NCI-H345 (cell line): Measurements from ENCODE around the gene EIF2AK3.
A peak's percentile ranks its signal among the peaks of the same experiment; 100 is the strongest.
"Not testable (repeated sequence)": the region's sequence is repeated elsewhere in the genome, so short reads cannot be mapped to it uniquely, and the experiment has no call there.

Experiments used
- DNase-seq: peaks from one replicate; lab custom pipeline; 2025; lab: John Stamatoyannopoulos, UW

The EIF2AK3 gene

GRCh38 chr2:88636026-88636425, 8.8 kb upstream of the EIF2AK3 start:
- no peak for DNase-seq

DNA sequence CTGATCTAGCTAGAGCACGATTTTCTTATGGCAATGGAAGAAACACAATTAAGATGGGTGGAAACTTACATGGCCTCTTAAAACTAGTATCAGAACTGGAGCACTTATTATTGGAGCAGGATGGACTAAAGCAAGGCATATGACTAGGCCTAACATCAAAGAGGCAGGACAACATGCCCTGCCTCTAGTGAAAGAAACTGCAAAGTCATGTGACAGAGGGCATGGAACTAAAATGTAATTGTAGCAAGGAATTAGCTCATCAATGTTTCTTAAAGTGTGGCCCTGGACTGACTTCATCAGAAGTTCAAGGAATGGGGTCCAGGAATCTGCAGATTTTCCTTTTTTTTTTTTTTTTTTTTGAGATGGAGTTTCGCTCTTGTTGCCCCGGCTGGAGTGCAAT, 5.3 kb upstream of the EIF2AK3 start:
- no peak for DNase-seq

DNA sequence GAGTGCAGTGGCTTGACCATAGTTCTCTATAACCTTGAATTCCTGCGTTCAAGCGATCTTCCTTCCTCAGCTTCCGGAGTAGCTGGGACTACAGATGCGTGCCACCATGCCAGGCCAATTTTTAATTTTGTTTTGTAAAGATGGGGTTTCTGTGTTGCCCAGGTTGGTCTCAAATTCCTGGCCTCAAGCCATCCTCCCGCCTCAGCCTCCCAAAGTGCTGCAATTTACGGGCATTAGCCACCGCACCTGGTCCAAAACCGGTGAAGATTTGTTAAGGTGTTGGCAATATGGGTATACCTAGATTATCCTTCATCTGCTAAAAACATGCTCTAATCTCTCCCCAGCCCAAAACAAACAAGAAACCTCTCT, 1.3 kb upstream of the EIF2AK3 start:
- no peak for DNase-seq

GRCh38 chr2:88627856-88628570, 749 bp upstream of the EIF2AK3 start:
- peak; percentile 63 for DNase-seq

GRCh38 chr2:88626171-88627054, 851 bp downstream of the EIF2AK3 start:
- peak; percentile 24 for DNase-seq

- no peak for DNase-seq
Observed at GRCh38 chr2:88624477-88624876, 2.8 kb downstream of the EIF2AK3 start.

GRCh38 chr2:88623831-88624465, 3.3 kb downstream of the EIF2AK3 start:
- not testable (repeated sequence) for DNase-seq

- DNase-seq: no peak
Observed at GRCh38 chr2:88622307-88622706, 5.0 kb downstream of the EIF2AK3 start.

DNA sequence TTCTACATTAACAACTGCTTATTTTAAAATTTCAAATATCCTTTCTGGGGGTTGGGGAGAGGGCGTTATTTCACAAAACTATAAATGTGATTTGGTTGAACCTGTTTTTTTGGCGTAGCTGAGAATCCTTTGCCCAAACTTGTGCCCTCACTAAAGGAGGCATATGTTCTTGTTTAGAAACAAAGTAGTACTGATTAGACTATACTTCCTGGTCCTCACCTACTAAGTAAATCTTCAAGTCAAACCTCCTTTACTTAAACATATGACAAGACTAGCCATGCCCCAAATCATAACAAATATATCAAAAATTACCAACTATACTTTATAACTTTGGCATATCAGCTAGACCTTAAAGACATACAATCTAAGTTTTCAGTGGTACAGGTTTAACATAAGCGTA, 5.8 kb downstream of the EIF2AK3 start:
- no peak for DNase-seq

DNA sequence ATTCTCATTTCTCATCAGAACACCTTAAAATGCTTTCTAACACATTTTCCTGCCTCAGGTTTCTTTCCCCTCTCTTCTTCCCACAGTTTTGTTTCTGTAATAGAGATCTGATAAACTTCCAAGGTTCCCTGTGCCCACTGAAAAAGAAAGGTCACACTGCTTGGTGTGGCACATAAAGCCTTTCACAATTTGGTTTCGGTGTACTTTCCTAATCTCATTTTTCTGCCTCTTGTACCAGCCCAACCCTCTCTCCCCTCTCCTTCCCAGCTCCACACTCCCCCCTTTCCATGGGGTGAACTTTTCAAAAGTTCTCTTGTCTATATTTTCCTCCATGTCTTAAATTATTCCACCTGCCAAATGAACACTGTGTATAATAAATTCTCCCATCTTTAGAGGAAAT, 7.2 kb downstream of the EIF2AK3 start:
- DNase-seq: no peak

GRCh38 chr2:88615822-88616221, 11.4 kb downstream of the EIF2AK3 start:
- no peak for DNase-seq

- DNase-seq: no peak
Observed at GRCh38 chr2:88614497-88615157, 12.6 kb downstream of the EIF2AK3 start.

DNA sequence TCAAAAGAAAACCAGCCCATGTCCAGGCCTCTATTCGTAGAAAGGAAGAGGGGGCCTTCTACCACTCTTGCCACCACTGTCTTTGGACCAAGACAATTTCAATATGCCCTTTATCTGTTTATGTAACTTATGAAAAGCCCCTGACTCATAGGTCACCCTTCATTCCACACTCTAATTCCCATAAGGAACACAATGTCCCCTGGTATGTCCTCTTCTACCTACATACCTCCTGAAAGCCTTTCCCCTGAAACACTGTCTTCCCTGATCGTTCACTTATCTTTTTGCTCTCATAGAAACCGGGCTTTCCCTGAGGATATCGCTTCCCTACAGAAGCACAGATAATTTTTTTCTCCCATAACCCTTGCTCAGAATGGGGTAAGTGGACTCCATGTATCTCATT, 13.3 kb downstream of the EIF2AK3 start:
- DNase-seq: no peak

DNA sequence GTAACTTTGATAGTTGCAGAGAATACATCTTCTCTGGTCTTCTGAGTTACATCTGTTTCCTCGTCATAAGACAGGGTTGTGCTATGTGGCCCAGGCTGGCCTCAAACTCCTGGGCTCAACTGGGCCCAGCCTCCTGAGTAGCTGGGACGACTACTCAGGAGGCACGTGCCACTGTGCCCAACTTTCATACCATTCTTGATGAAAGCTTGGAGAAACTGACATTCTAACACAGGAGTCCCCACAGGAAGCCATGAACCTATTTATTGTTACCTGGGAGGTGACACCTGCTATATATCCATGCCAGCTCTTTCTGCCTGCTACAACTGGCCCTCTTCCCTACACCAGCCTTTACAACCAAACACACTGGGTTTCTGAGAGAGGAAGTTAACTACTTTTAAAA, 19.1 kb downstream of the EIF2AK3 start:
- DNase-seq: no peak

GRCh38 chr2:88607416-88607815, 19.8 kb downstream of the EIF2AK3 start:
- no peak for DNase-seq

DNA sequence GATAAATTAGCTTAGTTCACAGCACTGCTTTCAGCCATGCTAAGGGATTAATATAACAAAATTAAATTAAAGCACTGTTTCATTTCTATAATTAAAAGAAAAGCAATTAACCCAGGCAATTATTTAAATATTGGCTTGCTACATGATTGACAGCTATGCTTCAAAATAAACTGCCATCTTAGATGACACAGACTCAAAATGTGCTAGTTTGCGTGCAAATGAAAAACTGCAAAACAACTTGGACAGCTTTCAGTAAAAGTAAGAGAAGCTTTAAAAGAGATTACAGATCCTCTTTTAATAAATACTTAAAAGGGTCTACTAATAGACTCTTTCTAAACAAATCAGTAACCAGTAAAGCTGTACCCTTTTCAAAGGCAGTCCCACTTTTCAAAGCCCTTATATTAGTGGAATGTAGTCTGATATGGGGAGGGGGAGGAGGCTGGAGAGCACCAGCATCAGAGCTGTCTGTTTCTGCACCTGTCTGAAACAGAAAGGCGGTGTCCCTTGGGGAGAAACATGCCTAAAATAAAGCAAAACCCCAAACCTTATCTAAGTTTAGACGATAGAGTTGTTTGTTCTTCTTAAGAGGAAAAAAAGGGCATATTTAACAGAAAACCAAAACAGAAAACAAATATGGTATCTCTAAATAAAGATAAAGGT, 20.8 kb downstream of the EIF2AK3 start:
- DNase-seq: no peak

DNA sequence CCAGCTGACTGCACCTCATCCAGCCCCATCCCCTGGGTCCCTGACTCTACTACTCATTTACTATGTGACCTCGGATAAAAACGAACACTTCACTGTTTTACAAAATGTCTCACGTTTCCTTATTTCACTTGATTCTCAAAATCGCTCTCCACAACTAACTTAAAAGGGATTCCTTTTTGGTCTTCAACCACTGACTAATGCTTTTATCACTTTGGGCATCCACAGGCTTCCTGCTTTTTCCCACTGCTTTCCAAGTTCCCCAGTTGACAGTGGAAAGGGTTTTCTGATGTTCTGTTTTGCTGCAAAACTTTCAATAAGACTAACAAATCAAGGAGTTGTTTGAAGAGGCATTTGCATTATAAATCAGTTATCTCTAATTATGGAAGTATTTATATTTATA, 24.1 kb downstream of the EIF2AK3 start:
- DNase-seq: no peak

GRCh38 chr2:88602022-88602421, 25.2 kb downstream of the EIF2AK3 start:
- DNase-seq: no peak

- no peak for DNase-seq
Observed at GRCh38 chr2:88601286-88601685, 26.0 kb downstream of the EIF2AK3 start.

DNA sequence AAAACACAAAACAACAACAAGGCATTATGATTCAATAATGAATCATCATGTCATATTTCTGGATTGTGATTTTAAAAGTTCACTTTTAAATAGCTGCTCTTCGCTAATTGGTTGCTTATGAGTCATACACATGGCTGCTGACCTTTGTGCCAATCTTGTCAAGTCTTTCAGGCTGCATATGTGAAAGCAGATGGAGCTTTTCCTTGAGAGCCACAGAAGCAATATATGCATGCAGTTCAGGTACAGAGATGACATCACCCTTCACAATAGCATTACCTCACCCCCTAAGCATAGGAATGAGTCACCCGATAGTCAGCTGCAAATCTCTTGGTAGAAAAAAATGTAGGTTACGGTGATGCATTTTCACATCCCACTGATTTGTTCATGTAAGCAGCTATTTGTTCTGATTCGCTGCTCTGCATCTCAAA, 27.2 kb downstream of the EIF2AK3 start:
- peak; percentile 55 for DNase-seq

DNA sequence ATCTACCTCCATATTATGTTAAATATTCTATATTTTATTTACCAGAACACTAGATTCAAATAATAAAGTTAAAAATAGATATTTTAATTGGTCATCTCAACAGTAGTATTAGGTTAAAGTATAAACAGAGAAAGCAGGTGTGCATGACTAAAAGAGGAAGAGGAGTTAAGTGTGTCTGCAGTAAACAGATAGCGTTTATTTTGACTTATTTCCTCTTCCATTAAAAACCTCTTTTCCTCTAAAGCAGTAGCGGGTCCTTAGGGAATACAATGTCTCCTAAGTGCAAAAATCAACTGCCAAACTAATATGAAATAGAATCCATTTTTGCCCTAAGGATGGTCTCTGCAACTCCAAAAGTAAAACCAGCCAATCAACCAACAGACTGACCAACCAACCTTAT, 27.7 kb downstream of the EIF2AK3 start:
- no peak for DNase-seq

GRCh38 chr2:88597168-88597567, 30.1 kb downstream of the EIF2AK3 start:
- DNase-seq: no peak
